ENCODE results near the gene CARD10. TPM values are rescaled to one million over a fixed set of nuclear protein-coding genes. Genes with fewer than 3 reads are reported as not detected.

CARD10 gene
- total RNA-seq, 1 experiment from 2014 or later = 17.7 TPM

DNA sequence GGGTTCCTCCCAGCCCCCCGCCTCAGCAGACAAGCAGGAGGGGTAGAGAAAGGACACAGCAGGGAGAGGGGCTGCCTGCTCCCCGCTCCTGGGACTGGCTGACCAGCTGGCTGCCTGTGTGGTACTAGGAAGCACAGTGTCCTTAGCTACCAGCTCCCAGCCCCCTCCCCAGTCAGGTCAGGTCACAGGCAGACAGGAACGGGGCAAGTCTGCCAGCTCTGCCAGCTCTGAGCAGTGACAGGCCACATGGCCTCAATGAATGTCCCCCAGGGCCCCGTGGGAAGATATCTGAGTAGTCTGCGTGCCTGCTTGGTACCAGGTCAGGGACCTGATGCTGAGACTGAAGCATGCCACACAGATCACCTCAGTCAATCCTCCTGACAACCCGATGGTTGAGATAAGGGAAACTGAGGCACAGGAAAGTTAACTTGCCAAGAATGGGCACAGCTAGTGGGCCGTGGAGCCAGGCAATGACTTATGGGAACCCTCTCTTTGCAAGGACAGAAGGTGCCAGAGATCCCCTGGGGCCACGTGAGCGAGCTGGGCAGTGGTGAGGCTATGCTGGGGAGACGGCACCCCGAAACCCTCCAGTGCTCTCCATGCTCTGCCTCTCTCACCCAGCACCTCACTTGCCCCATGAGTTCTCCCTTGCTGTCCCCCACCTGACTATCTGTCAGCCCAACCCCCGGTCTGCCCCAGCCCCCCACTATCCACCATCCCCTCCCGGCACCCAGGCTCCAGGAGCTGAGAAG is 19.2 kb downstream of the CARD10 start:
- H3K27ac ChIP-seq (ENCODE audit: insufficient read length, low read depth, low read length) = no peak overlapping the region
- WGBS (ENCODE audit: extremely low coverage, insufficient read length, low lambda C conversion rate) = no CpG with 5 or more reads among the region's 13 CpGs
- H3T11ph ChIP-seq (ENCODE audit: low read length) = no peak overlapping the region
- no peak overlapping the region for H3K14ac ChIP-seq (ENCODE audit: insufficient read depth, low read length)
- no peak for TF ChIP-seq CTCF (conservative IDR thresholded peaks at IDR 0.05)
- H3K79me2 ChIP-seq (ENCODE audit: insufficient read depth, low read length) = no peaks in the 10 kb centered on the region
- H4K5ac ChIP-seq (ENCODE audit: insufficient read length, low read depth, low read length) = no peak overlapping the region
- H3K4me2 ChIP-seq (ENCODE audit: insufficient read depth, insufficient read length, low read length) = no peak overlapping the region
- H2BK5ac ChIP-seq (ENCODE audit: insufficient read length, low read length) = no peak overlapping the region
- peaks cover 0 to 27% (median 8%) of the 10 kb centered on the region in 3 experiments; a peak in 3 of 7 replicates for H3K36me3 Mint-ChIP-seq (ENCODE audit: insufficient read depth in 1 of 3, low read depth in 3 of 3)
- no peaks in the 10 kb centered on the region for H3K79me1 ChIP-seq (ENCODE audit: insufficient read depth, low read depth, low read length, poor library complexity, severe bottlenecking)
- no peak overlapping the region for H3K23ac ChIP-seq (ENCODE audit: insufficient read length, low read depth, low read length)
- H2BK120ac ChIP-seq (ENCODE audit: low read depth, low read length, poor library complexity, severe bottlenecking) = no peak overlapping the region
- H3K18ac ChIP-seq (ENCODE audit: insufficient read length, low read depth, low read length) = no peak overlapping the region
- no peak overlapping the region for H3K27ac Mint-ChIP-seq
- H4K91ac ChIP-seq (ENCODE audit: insufficient read length, low read depth, low read length) = no peak overlapping the region
- no peak overlapping the region for H3K56ac ChIP-seq (ENCODE audit: insufficient read length, low read depth, low read length)
- H3K4ac ChIP-seq (ENCODE audit: low read depth, low read length) = no peak overlapping the region
- no peaks in the 10 kb centered on the region for H3K23me2 ChIP-seq (ENCODE audit: insufficient read length, low read depth, low read length, poor library complexity, severe bottlenecking)
- peaks cover 2% of the 10 kb centered on the region; the same call in 1 of the 2 replicates for H3K27me3 Mint-ChIP-seq (ENCODE audit: low read depth)
- peaks cover 20 to 45% of the 10 kb centered on the region in 2 experiments for H3K4me1 Mint-ChIP-seq
- no peak overlapping the region for H2BK15ac ChIP-seq (ENCODE audit: low read depth, low read length)
- no peaks in the 10 kb centered on the region for H3K9me3 Mint-ChIP-seq
- no peaks in the 10 kb centered on the region for H4K20me1 ChIP-seq (ENCODE audit: control insufficient read depth, insufficient read depth, insufficient read length)
- H3K9me3 ChIP-seq (ENCODE audit: control insufficient read depth, low read depth, low read length) = no peaks in the 10 kb centered on the region
- no peak overlapping the region for H4K8ac ChIP-seq (replicated peaks; ENCODE audit: insufficient read length, low read depth, low read length)
- H2AFZ ChIP-seq (ENCODE audit: low read length) = no peak overlapping the region
- no peak overlapping the region for H3K4me3 Mint-ChIP-seq
- DNase-seq = no peak
- H2BK20ac ChIP-seq (ENCODE audit: low read depth, low read length, poor library complexity, severe bottlenecking) = no peak overlapping the region
- H3K4me1 ChIP-seq (ENCODE audit: insufficient read depth, low read length) = no peaks in the 10 kb centered on the region; the same call in 1 of the 2 replicates
- no peak overlapping the region for H2AK5ac ChIP-seq (ENCODE audit: insufficient read length, low read length)
- H2BK12ac ChIP-seq (ENCODE audit: insufficient read length, low read depth, low read length) = no peak overlapping the region
- no peaks in the 10 kb centered on the region for H3K27me3 ChIP-seq (ENCODE audit: insufficient read depth, low read length)
- no peak overlapping the region for H3K9ac ChIP-seq (ENCODE audit: extremely low read depth, insufficient read length, low read length)
